Heart left ventricle (tissue), 13 donors: ENCODE measurements around the gene KCP.

ENCODE experiments used
- CTCF ChIP-seq, 12 donors: fragments of 200-600 bp; sonication (generic) in 4 of 12; IDR thresholded peaks; one replicate each; pipeline versions ENCODE4 v1.5.0 to v1.8.0; 2018 to 2022; ENCODE audit warnings: antibody characterized with exemption in 12 of 12, mild to moderate bottlenecking in 5 of 12
- POLR2A ChIP-seq, 2 donors: fragments of 450-650 bp; IDR thresholded peaks; one replicate each; pipeline ENCODE4 v1.6.1; 2017; ENCODE audit warnings: antibody characterized with exemption in 2 of 2, mild to moderate bottlenecking in 2 of 2, moderate library complexity in 2 of 2
- donor health status: ischemic (EF 13 %, LVEDD 7.1; RV severe dilation, severe dysfunction).
- donor health status: DM: no; HTN: yes; CAD: no.
- donor health status: DM: no; HTN: no; CAD: no.
- donor health status: ischemic (EF 25% LVEDD 6.9; RV normal size, moderate dysfunction).
- donor health status: ischemic (EF 25% LVEDD 5.7; RV mildly dilated, moderate dysfunction).
- donor health status: ischemic (EF 35%, LVEDD 5.7; RV mildly dilated, moderate dysfunction).
- donor health status: nonischemic (EF 11% LVEDD 7.7; RV severe dilation, severe dysfunction).
- donor health status: DM: yes; HTN: yes; CAD: no.
- donor health status: PGD.
- donor health status: ischemic (EF 29% LVEDD 5.4; RV normal size, mild dysfunction).
- donor health status: nonischemic (EF 23%, LVEDD 6.1; RV moderate dilation, normal function).

- TF ChIP-seq CTCF (IDR thresholded peaks at IDR 0.05) = no peak
- TF ChIP-seq POLR2A (IDR thresholded peaks at IDR 0.05) = no peak
These were observed 11.1 kb downstream of the KCP start for GRCh38 chr7:128899392-128899791.
